Activated CD4-positive, alpha-beta T cell treated with anti-CD3 and anti-CD28 coated beads for 36 hours (primary cell): ENCODE results near the gene CTRB1. TPM values are rescaled to one million over a fixed set of nuclear protein-coding genes. Genes with fewer than 3 reads are reported as not detected.
"Not testable (repeated sequence)": the region's sequence is repeated elsewhere in the genome, so short reads cannot be mapped to it uniquely, and the experiment has no call there.

Experiments used
- ATAC-seq: fragments of 200-7000 bp; cut with Tn5 transposase; one replicate; pipeline ENCODE4 v1.10.0; 2021; ENCODE audit warnings: mild to moderate bottlenecking, moderate library complexity
- CTCF ChIA-PET: fragments of 350-600 bp; sonication (Branson Sonifier 250); formaldehyde crosslinking; loops from one replicate; lab custom pipeline; 2021; ENCODE audit warnings: antibody characterized with exemption; lab: Charles Lee
- POLR2A ChIA-PET: fragments of 350-600 bp; sonication (Branson Sonifier 250); formaldehyde crosslinking; loops from one replicate; lab custom pipeline; 2021; ENCODE audit warnings: antibody characterized with exemption, inconsistent platforms; lab: Charles Lee
- DNase-seq: peaks from one replicate; pipeline ENCODE4 v3.0.0-alpha.2; 2020
- H3K27ac Mint-ChIP-seq: one replicate; pipeline ENCODE4 v1.8.0; 2021; ENCODE audit warnings: mixed read lengths
- H3K27me3 Mint-ChIP-seq: one replicate; pipeline ENCODE4 v1.8.0; 2021; ENCODE audit warnings: mixed read lengths
- H3K36me3 Mint-ChIP-seq: one replicate; pipeline ENCODE4 v1.8.0; 2021; ENCODE audit warnings: low read depth, mixed read lengths
- H3K4me1 Mint-ChIP-seq: one replicate; pipeline ENCODE4 v1.8.0; 2021; ENCODE audit warnings: mixed read lengths
- H3K4me3 Mint-ChIP-seq: one replicate; pipeline ENCODE4 v1.8.0; 2021; ENCODE audit warnings: mild to moderate bottlenecking, moderate library complexity, mixed read lengths
- H3K9me3 Mint-ChIP-seq: one replicate; pipeline ENCODE4 v1.8.0; 2021; ENCODE audit warnings: low read depth, mixed read lengths
- intact Hi-C, 2 experiments: fragments of 100-400 bp; cut with DNase I in 1 of 2; cut with micrococcal nuclease in 1 of 2; formaldehyde crosslinking; loops; one replicate each; pipeline versions ENCODE4 v1.14.2 to v1.15.1; 2022 to 2024; cut with DNase I, micrococcal nuclease
- total RNA-seq, 2 experiments: library from RNA; stranded (reverse); gene quantifications; one replicate each; pipeline ENCODE4 v1.2.3, GENCODE V29; 2021

CTRB1 gene
- total RNA-seq, 2 experiments from 2014 or later = not detected

GRCh38 chr16:75216576-75216975 is 2.2 kb upstream of the CTRB1 start:
- peaks cover 21% of the 10 kb centered on the region for H3K4me1 Mint-ChIP-seq
- H3K36me3 Mint-ChIP-seq = no peaks in the 10 kb centered on the region
- intact Hi-C loops = loop anchor here in 1 of 2 experiments (5.0 kb wide), 1 partner anchor 546 kb away; no protein-coding TSS in a partner anchor
- no peaks in the 10 kb centered on the region for H3K27me3 Mint-ChIP-seq
- no peak overlapping the region for H3K27ac Mint-ChIP-seq
- ChIA-PET CTCF (interaction anchor here (0.6 to 0.9 kb wide), 4 partner anchors 14 to 185 kb away, joined by 3 to 4 read pairs (median 4); no protein-coding TSS in a partner anchor), POLR2A (no interaction called here)
- DNase-seq (no peak), ATAC-seq (no peak)
- H3K9me3 Mint-ChIP-seq = no peaks in the 10 kb centered on the region
- H3K4me3 Mint-ChIP-seq = no peak overlapping the region

DNA sequence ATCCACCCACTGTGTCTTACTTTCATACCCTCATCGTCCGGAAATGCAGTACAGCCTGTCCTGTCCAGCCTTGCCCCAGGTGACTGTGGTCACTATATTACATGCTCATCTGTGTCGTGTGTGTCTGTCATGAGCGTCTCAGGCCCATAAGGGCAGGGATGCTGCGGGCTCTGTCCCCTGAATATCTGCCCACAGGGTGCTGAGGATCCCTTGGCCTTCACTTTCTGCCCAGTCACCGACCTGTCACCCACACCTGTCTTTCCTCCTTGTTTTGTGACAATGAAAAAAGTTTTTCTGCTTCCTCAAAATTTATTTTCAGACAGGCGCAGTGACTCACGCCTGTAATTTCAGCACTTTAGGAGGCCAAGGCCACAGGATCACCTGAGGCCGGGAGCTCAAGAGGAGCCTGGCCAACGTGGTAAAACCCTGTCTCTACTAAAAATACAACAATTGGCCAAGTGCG is 1.4 kb upstream of the CTRB1 start:
- Mint-ChIP-seq H3K27ac (no peak overlapping the region), H3K27me3 (no peaks in the 10 kb centered on the region), H3K36me3 (no peaks in the 10 kb centered on the region), H3K4me3 (no peak overlapping the region), H3K4me1 (peaks cover 21% of the 10 kb centered on the region), H3K9me3 (no peaks in the 10 kb centered on the region)
- ChIA-PET CTCF (interaction anchor here (0.6 to 1.4 kb wide), 3 partner anchors 15 to 18 kb away, joined by 3 to 6 read pairs (median 4); no protein-coding TSS in a partner anchor), POLR2A (no interaction called here)
- DNase-seq (no peak), ATAC-seq (no peak)
- intact Hi-C loops = loop anchor here in 1 of 2 experiments (5.0 kb wide), 1 partner anchor 545 kb away; no protein-coding TSS in a partner anchor

GRCh38 chr16:75219088-75219487 is 300 bp downstream of the CTRB1 start:
- intact Hi-C loops = loop anchor here (1.0 to 5.0 kb wide), 2 partner anchors 20 to 543 kb away; no protein-coding TSS in a partner anchor
- no peaks in the 10 kb centered on the region for H3K9me3 Mint-ChIP-seq
- DNase-seq (no peak), ATAC-seq (no peak)
- H3K27me3 Mint-ChIP-seq = no peaks in the 10 kb centered on the region
- POLR2A ChIA-PET = no interaction called here
- CTCF ChIA-PET = interaction anchor here (1.0 to 2.7 kb wide), 7 partner anchors 12 to 244 kb away, joined by 3 to 12 read pairs (median 5); partner anchors contain the start of gene CTRB2
- H3K4me1 Mint-ChIP-seq = peaks cover 21% of the 10 kb centered on the region
- H3K36me3 Mint-ChIP-seq = no peaks in the 10 kb centered on the region
- peak overlapping the region; percentile 37 for H3K27ac Mint-ChIP-seq
- H3K4me3 Mint-ChIP-seq = no peak overlapping the region

DNA sequence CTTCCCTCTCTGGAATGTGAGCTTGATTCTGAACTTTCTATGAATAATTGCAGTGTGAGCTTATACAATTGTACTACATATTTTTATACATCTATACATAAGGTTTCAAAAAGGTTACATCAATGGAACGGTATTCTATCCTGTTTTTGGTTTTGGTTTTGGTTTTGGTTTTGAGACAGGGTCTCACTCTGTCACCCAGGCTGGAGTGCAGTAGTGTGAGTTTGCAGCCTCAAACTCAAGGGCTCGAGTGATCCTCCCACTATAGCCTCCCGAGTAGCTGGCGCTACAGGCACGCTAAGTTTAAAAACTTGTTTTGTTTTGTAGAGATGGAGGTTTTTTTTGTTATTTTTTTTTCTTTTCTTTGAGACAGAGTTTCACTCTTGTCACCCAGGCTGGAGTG is 1.1 kb downstream of the CTRB1 start:
- peak; percentile 91 for ATAC-seq
- H3K9me3 Mint-ChIP-seq = no peaks in the 10 kb centered on the region
- no peaks in the 10 kb centered on the region for H3K36me3 Mint-ChIP-seq
- peaks cover 21% of the 10 kb centered on the region for H3K4me1 Mint-ChIP-seq
- peak overlapping the region; percentile 67 for H3K4me3 Mint-ChIP-seq
- no peaks in the 10 kb centered on the region for H3K27me3 Mint-ChIP-seq
- intact Hi-C loops = loop anchor here (1.0 to 5.0 kb wide), 3 partner anchors 19 to 542 kb away; no protein-coding TSS in a partner anchor
- peak; percentile 58 for DNase-seq
- ChIA-PET CTCF (interaction anchor here (0.6 to 2.7 kb wide), 10 partner anchors 13 to 244 kb away, joined by 3 to 12 read pairs (median 4); partner anchors contain the start of gene CTRB2), POLR2A (no interaction called here)
- peak overlapping the region; percentile 83 for H3K27ac Mint-ChIP-seq

DNA sequence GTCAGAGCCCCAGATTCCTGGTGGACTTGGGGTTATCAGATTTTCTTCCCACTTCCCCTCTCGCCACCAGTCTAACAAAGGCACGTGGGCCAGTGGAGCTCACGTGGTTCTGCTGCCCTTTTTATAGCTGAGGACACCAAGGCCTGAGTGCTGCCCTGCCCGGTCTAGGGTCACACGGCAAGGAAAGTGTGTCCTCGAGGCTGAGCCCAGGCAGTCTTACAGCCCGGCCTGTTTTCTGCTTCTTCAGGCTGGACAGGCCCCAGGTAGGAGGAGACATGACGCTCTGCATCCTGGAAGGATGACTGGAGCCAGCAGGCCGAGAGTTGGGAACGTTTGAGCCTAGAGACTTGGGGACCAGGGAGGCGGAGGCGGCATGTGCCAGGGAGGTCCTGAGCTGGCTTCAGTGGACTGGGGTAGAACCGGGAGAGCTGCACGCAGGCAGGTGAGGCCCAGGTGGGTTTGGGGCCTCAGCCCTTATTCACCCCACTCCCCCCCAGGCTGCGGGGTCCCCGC is 3.5 kb downstream of the CTRB1 start:
- intact Hi-C loops = loop anchor here in 1 of 2 experiments (1.0 kb wide), 1 partner anchor 18 kb away; no protein-coding TSS in a partner anchor
- Mint-ChIP-seq H3K36me3 (no peaks in the 10 kb centered on the region), H3K4me3 (no peak overlapping the region), H3K9me3 (no peaks in the 10 kb centered on the region), H3K27me3 (peaks cover 1% of the 10 kb centered on the region), H3K27ac (no peak overlapping the region), H3K4me1 (peaks cover 21% of the 10 kb centered on the region)
- ATAC-seq (no peak), DNase-seq (no peak)
- POLR2A ChIA-PET = no interaction called here
- CTCF ChIA-PET = no interaction called here

GRCh38 chr16:75223129-75223528 is 4.3 kb downstream of the CTRB1 start:
- CTCF ChIA-PET, H3K4me3 Mint-ChIP-seq, H3K27me3 Mint-ChIP-seq, ATAC-seq, H3K9me3 Mint-ChIP-seq, intact Hi-C loops, POLR2A ChIA-PET, H3K36me3 Mint-ChIP-seq, H3K27ac Mint-ChIP-seq, DNase-seq: not testable (repeated sequence)
- peaks cover 16% of the 10 kb centered on the region for H3K4me1 Mint-ChIP-seq

DNA sequence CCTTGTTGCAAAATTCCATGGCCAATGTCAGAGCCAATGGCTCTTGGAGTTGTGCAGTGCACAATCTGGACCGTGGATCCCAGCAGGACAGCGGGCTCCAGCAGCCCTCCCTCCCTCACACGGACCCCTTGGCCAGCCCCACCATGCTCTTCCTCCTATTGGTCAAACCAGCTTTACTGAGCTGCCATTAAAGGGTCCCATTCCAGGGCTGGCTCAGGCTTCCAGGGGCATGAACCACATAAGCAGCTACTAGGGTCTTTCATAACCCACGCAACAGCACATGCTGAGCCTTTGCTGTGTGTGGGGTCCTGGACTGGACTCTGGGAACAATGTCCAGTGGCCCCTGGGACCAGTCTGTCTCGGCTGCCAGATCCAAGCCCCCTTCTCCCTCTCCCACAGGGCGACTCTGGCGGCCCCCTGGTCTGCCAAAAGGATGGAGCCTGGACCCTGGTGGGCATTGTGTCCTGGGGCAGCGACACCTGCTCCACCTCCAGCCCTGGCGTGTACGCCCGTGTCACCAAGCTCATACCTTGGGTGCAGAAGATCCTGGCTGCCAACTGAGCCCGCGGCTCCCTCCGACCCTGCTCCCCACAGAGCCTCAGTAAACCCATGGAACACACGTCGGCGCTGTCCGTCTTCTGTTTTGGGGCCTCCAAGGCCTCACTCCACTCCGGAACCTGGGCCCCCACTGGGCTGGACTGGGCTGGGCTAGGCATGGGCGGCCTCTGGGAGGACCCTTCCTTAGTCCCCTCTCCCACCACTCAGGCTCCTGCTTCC is 5.7 kb downstream of the CTRB1 start:
- H3K4me1 Mint-ChIP-seq = peaks cover 8% of the 10 kb centered on the region
- H3K4me3 Mint-ChIP-seq = no peak overlapping the region
- H3K27me3 Mint-ChIP-seq = peaks cover 3% of the 10 kb centered on the region
- H3K27ac Mint-ChIP-seq = no peak overlapping the region
- DNase-seq (no peak), ATAC-seq (no peak)
- CTCF ChIA-PET = no interaction called here
- intact Hi-C loops = loop anchor here in 1 of 2 experiments (1.0 kb wide), 1 partner anchor 18 kb away; no protein-coding TSS in a partner anchor
- H3K36me3 Mint-ChIP-seq = no peaks in the 10 kb centered on the region
- POLR2A ChIA-PET = no interaction called here
- no peaks in the 10 kb centered on the region for H3K9me3 Mint-ChIP-seq

DNA sequence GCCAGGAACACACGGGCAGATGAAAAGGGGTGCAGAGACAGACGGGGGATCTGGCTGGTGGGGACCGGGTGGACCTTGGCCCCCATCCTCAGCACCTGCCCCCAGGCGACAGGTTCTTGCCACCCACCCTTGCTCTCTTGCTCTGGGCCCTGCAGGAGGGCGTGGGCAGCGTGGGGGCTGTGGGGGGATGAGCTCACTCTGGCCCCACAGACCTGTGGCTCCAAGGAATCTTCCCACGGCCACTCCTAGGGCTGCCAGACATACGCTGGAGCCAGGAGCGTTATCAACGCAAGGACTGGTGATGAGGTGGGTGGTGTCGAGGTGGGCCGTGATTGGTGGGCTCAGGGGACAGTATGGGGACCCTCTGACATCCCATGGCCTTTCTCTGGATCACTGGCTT is 6.3 kb downstream of the CTRB1 start:
- Mint-ChIP-seq H3K36me3 (no peaks in the 10 kb centered on the region), H3K4me3 (no peak overlapping the region), H3K27ac (no peak overlapping the region), H3K4me1 (peaks cover 3% of the 10 kb centered on the region), H3K9me3 (no peaks in the 10 kb centered on the region), H3K27me3 (peaks cover 3% of the 10 kb centered on the region)
- no peak for DNase-seq
- ATAC-seq = no peak
- ChIA-PET CTCF (no interaction called here), POLR2A (no interaction called here)
- intact Hi-C loops = no loop called here

- ATAC-seq = no peak
- CTCF ChIA-PET = no interaction called here
- intact Hi-C loops = no loop called here
- H3K27me3 Mint-ChIP-seq = peaks cover 3% of the 10 kb centered on the region
- H3K4me1 Mint-ChIP-seq = no peaks in the 10 kb centered on the region
- POLR2A ChIA-PET = no interaction called here
- H3K9me3 Mint-ChIP-seq = no peaks in the 10 kb centered on the region
- no peak overlapping the region for H3K27ac Mint-ChIP-seq
- no peak for DNase-seq
- no peak overlapping the region for H3K4me3 Mint-ChIP-seq
- no peaks in the 10 kb centered on the region for H3K36me3 Mint-ChIP-seq
These were observed 7.1 kb downstream of the CTRB1 start for GRCh38 chr16:75225678-75226515.

GRCh38 chr16:75226550-75227360 is 8.0 kb downstream of the CTRB1 start:
- DNase-seq (no peak), ATAC-seq (no peak)
- Mint-ChIP-seq H3K4me1 (no peaks in the 10 kb centered on the region), H3K9me3 (no peaks in the 10 kb centered on the region), H3K4me3 (no peak overlapping the region), H3K27me3 (peaks cover 3% of the 10 kb centered on the region), H3K36me3 (no peaks in the 10 kb centered on the region), H3K27ac (no peak overlapping the region)
- POLR2A ChIA-PET = no interaction called here
- CTCF ChIA-PET = no interaction called here
- intact Hi-C loops = no loop called here
